HG03135 (cell line): ENCODE data around the gene HIPK2.
A peak's percentile ranks its signal among the peaks of the same experiment; 100 is the strongest.

ENCODE experiments used
- ATAC-seq: cut with Tn5 transposase; IDR thresholded peaks from one replicate; pipeline ENCODE4 v1.9.1; 2021; ENCODE audit warnings: mild to moderate bottlenecking, moderate library complexity; ENCODE audit not compliant: unreplicated experiment

Gene HIPK2

DNA sequence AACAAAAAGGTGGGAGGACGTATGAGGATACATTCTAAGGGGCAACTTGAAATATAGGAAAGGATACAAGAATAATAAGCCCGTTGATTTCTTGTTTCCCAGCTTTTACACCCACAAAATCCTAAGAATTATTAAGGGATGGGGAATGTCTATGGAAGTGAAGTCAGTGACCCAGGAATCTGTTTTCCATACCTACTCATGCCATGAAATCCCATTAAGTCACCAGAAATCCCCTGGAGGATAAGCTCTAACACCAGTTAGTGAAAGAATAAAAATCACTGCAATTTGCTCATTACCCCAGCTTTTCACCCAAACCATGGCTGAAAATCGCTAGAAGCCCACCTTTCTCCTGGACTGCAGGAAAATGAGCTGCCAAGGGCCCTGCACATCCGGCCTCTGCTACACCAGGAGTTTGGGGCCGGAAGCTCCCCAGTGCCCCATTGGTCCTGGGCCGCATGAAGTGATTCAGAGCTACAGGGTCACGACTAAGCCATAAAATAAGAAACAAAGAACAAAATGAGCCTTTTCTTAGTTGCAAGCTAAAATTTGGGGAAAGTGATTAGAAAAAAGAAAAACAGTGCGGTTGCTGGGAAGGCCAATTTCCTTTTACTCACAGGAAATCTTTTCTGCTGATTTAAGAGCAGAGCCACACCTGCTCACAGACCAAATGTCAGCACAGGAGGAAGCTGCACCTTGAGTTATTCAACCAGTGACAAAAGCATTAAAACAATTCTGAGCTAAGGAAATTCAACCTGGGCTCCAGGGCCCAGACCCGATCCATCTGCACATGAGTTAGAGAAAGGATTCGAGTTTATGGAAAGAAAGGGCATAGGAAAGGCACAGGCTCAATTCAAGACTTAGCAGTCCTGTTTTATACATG, 40.3 kb downstream of the HIPK2 start:
- no peak for ATAC-seq

- no peak for ATAC-seq
Measured at GRCh38 chr7:139735912-139736595, 41.7 kb downstream of the HIPK2 start.

- no peak for ATAC-seq
Measured at GRCh38 chr7:139735466-139735865, 42.3 kb downstream of the HIPK2 start.

DNA sequence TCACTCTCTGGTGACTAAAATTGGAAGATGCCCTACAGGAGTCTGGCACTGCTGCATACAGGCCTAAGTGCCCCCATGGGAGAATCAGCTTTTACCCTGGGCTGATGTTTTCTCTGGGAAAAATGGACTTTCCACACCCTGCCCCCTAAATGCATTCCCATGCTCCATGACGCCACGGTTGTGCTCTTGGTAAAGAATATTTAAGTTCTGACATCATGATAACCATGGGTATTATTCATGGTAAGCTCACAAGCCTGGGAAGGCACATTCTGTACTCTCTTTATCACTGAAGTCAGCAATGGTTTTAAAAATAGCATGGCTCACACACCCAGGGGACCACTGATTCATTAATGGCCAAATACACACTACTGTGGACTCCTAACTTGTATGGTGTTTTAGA, 43.4 kb downstream of the HIPK2 start:
- ATAC-seq: no peak

GRCh38 chr7:139733751-139734150, 44.0 kb downstream of the HIPK2 start:
- no peak for ATAC-seq

DNA sequence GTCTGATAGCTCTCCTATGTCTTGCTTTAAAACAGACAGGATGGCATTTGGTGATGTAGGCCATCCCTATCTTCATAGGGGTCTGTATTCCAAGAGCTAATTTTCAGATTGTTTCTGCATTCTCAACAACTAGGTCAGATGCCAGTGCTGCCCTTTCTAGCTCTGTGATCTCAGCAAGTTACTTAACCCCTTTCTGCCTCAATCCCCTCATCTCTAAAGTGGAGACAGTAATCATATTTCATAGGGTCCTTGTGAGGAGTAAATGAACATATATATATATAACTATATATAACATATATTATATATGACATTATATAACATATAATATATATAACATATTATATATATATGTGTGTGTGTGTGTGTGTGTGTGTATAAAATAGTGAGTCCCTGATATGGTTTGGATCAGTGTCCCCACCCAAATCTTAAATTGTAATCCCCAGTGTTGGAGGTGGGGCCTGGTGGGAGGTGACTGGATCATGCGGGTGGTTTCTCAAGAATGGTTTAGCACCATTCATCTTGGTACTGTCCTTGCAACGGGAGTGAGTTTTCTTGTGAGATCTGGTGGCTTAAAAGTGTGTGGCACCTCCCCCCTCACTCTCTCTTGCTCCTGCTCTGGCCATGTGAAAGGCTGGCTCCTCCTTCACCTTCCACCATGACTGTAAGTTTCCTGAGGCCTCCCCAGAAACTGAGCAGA, 45.2 kb downstream of the HIPK2 start:
- ATAC-seq: no peak

DNA sequence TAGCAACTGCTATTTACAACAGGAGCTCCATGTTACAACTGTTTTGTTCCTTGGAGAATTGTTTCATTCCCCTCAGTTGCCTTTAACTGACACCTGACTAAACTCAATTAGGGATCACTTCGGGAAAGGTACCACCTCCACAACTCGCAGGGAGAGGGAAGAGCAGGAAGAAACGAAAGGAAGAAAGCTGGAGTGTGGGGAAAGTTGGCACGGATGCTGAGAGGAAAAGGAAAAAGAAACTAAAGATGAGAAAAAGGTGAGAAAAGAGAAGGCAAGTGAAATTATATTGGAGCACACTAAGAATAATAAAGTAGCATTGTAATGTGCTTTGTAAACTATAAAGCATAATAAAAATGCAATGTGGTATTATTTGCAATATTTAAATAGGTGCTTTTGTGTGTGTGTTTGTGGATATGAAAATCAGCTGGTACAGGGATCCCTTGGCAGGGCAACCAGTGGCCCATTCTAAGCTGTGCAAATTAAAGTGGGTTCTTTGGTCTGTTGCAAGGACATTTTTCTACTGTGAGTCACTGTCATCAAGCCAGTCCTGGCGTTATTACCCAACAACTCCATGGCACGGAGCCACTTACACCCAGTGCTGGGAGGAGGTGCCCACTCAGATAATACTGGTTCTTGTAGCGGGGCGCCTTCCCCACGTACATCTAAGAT, 45.9 kb downstream of the HIPK2 start:
- ATAC-seq: no peak

DNA sequence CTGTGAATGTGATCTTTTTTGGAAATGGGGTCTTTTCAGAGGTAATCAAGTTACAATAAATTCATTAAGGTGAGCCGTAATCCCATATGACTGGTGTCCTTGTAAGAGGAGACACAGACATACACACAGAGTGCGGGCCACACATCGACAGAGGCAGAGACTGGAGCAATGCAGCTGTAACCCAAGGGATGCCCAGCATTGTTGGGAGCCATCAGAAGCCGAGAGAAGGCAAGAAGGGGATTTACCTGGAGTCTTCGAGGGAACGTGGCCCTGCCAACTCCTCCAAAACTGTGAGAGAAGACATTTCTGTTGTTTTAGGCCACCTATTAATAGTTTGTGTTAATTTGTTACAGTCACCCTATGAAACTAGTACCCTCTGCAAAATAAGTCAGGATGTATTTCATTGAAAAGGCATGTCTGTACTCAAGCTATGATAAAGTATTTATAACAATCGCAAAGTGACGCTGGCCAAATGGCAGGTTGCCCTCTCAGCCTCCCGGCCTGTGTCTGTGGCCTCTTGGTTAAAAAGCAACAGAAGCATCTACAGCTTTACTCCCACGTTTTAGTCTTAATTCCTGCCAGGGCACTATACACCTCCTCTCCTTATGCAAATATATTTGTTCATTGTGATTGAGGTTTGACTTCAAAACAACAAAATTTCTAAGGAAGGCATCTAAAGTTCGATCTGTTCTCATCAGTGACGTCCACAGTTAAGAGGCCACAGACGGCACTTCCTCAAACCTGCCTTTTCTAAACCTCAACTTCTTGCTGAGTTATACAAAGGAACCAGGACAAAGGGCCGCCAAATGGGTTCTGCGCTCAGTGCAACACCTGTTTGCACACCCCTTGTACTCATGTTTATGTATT, 46.8 kb downstream of the HIPK2 start:
- ATAC-seq: peak; percentile 84

DNA sequence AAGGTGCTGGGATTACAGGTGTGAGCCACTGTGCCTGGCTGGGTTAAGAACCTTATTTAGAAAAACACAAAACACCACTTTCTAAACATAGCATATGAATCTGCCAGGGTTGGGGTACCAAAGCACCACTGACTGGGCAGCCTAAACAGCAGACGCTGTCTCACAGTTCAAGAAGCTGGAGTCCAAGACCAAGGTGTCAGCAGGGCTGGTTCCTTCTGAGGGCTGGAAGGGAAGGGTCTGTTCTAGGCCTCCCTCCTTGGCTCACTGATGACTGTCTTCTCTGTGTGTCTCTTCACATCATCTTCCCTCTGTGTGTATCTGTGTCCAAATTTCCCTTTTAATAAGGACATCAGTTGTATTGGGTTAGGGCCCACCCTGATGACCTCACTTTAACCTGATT, 49.6 kb downstream of the HIPK2 start:
- ATAC-seq: no peak

GRCh38 chr7:139727151-139727705, 50.6 kb downstream of the HIPK2 start:
- ATAC-seq: no peak

GRCh38 chr7:139726485-139726869, 51.3 kb downstream of the HIPK2 start:
- ATAC-seq: no peak

DNA sequence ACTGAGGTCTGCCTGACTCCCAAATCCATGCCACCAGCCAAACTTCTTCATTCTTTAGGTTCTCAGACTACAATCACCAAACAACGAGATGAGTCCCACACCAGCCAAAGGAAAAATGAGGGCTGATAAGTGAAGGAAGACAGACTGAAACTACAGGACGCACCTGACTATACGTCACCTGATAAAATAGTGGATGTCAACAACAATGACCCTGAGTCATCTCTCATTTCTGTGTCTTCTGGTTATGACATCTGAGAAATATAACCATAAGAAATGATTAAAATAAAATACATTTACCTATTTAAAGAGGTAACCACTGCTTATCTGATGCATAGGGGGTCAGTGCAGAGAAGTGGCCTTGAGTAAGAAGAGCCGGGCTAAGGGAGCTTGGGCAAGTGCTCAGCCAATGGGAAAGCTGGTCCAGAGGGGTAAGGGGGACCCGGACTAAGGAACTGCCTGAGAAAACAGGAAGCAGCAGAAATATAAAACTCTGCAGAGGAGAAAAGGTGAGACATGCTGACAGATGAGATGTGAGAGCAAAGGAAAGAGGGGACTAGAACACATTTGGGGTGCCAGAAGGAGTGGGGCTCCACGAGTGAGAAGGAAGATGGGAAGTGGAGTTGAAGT, 51.8 kb downstream of the HIPK2 start:
- no peak for ATAC-seq

- peak; percentile 86 for ATAC-seq
Measured at GRCh38 chr7:139725077-139725476, 52.7 kb downstream of the HIPK2 start.

DNA sequence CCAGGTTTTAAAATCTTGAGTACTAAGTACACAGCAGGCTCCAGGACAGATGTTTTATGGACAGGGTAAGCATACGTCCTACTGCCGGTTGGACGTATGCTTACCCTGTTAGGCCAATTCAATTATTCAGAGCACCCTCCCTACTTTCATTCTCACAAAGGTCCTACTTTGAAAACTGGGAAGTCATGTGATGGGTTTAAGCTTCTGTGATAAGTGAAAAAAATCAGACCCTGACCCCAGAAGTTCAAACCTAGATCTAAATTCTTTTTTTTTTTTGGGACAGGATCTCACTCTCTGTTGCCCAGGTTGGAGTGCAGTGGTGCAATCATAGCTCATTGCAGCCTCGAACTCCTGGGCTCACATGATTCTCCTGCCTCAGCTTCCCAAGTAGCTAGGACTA, 55.2 kb downstream of the HIPK2 start:
- no peak for ATAC-seq

DNA sequence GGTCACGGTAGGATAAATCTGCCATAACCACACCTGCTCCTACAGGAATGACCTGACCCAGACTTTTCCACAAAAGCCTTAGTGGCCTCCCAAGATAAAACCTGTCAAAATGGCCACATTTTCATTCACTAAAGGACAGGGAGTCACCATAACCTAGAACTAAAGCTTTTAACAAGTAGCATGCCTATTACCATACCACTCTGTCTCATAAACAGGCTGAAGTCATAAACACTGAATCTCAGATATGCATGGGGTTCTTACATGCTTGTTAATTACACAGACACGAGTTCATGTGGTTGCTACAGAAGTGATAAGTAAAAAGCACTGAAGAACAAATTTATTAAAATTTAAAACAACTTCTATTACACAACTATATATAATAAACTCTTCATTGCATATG, 56.0 kb downstream of the HIPK2 start:
- no peak for ATAC-seq

GRCh38 chr7:139721417-139721816, 56.4 kb downstream of the HIPK2 start:
- ATAC-seq: no peak

- no peak for ATAC-seq
Measured at GRCh38 chr7:139720705-139721231, 57.0 kb downstream of the HIPK2 start.

DNA sequence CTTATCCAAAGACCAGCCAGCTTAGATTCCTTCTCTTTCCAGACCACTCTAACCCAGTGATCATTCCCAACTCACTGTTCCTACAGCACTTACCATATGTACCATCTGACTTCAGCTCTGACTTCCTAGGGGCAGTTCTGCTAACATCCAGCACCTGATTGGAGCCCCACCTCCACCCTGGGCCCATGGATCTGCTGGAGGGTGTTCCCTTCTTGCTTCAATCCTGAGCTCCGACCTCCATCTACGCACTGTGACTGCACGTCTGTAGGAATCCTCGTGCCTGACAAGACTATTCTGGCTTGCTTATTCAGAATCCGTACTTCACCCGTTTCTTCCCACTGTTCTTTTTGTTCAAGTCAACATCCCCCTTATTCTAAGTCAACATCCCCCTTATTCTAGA, 57.6 kb downstream of the HIPK2 start:
- ATAC-seq: no peak

DNA sequence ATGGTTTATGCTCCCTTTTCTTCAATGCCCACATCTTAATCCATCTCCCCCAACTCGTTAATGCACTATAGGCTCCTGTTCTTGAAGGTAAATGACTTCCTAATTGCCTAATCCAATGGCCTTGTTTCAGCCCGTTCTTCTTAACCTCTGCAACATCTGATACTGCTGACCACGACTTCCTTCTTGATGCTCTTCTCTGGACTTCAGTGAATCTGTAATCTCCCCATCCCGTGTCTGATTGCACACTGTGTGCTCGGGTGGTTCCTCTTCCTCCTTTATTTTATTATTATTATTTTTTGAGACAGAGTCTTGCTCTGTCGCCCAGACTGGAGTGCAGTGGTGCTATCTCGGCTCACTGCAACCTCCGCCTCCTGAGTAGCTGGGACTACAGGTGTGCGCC, 58.9 kb downstream of the HIPK2 start:
- ATAC-seq: no peak
